Erythroblast (primary cell): ENCODE measurements around the gene PTPRC.

Experiments
- GATA1 ChIP-seq: IDR thresholded peaks from 2 replicates; pipeline ENCODE4 v1.6.1; 2011; ENCODE audit warnings: low read depth, mild to moderate bottlenecking, control low read depth, low read length, moderate library complexity
- POLR2A ChIP-seq: IDR thresholded peaks from 2 replicates; pipeline ENCODE4 v1.6.1; 2011; ENCODE audit warnings: mild to moderate bottlenecking, low read length

DNA sequence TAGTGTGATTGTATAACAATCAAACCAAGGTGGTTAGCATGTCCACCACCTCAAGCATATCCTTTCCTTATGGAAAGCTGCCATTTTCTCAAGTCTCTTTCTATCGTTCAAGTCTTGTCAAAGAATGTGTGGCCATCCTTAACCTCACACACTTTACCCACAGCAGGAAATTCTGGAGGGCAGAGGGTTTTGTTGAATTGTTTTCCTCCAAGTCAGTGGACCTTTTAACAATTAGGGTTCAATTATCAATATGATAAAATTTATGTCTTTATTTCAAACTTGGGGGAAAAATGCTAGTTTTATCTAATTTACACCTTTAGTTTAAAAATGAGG is 14.2 kb upstream of the PTPRC start:
- TF ChIP-seq POLR2A: no peak
- TF ChIP-seq GATA1: no peak
